SU-DHL-6 (cell line): ENCODE measurements around the gene ZNF687.

Experiments
- H2AFZ ChIP-seq: fragments of 200-600 bp; sonication (generic); 2 replicates; pipeline ENCODE4 v1.6.1; 2014; ENCODE audit warnings: low read depth, mild to moderate bottlenecking, moderate library complexity, mixed read lengths, antibody characterized with exemption, low read length; ENCODE audit not compliant: severe bottlenecking
- H3F3A ChIP-seq: fragments of 200-600 bp; shearing (Covaris generic); 2 replicates; pipeline ENCODE4 v1.6.0; 2016; ENCODE audit warnings: antibody characterized with exemption, mild to moderate bottlenecking; ENCODE audit not compliant: insufficient read depth
- H3K27ac ChIP-seq: fragments of 200-600 bp; sonication (generic); 2 replicates; pipeline ENCODE4 v1.5.1; 2016; ENCODE audit warnings: low read depth, mild to moderate bottlenecking, low read length, moderate library complexity, mixed read lengths
- H3K27me3 ChIP-seq: fragments of 200-600 bp; sonication (generic), shearing (Covaris generic); 2 replicates; pipeline ENCODE4 v1.6.0; 2014; ENCODE audit warnings: mild to moderate bottlenecking, low read length
- H3K36me3 ChIP-seq: fragments of 200-600 bp; sonication (generic); 2 replicates; pipeline ENCODE4 v1.6.1; 2014; ENCODE audit warnings: mild to moderate bottlenecking, low read length, mixed read lengths
- H3K4me2 ChIP-seq: fragments of 300-600, 200-600 bp; shearing (Covaris generic), sonication (generic); 2 replicates; pipeline ENCODE4 v1.6.0; 2014; ENCODE audit warnings: low read length, low read depth, mild to moderate bottlenecking; ENCODE audit not compliant: poor library complexity, severe bottlenecking
- H3K4me3 ChIP-seq: fragments of 200-600 bp; sonication (generic); 2 replicates; pipeline ENCODE4 v1.5.1; 2014; ENCODE audit warnings: antibody characterized with exemption, low read length, mild to moderate bottlenecking, mixed read lengths; ENCODE audit not compliant: insufficient read depth, poor library complexity, severe bottlenecking
- H3K79me2 ChIP-seq: fragments of 200-600 bp; sonication (generic); 2 replicates; pipeline ENCODE4 v1.6.1; 2014; ENCODE audit warnings: mild to moderate bottlenecking, low read length, moderate library complexity; ENCODE audit not compliant: insufficient read depth
- H3K9ac ChIP-seq: fragments of 200-600 bp; sonication (generic); 2 replicates; pipeline ENCODE4 v1.7.0; 2014; ENCODE audit warnings: mild to moderate bottlenecking, low read length
- H3K9me2 ChIP-seq: fragments of 200-600 bp; sonication (generic); replicated peaks from 2 replicates; pipeline ENCODE4 v1.6.1; 2014; ENCODE audit warnings: low read length; ENCODE audit not compliant: insufficient read depth
- H3K9me3 ChIP-seq: fragments of 200-600 bp; sonication (generic); 2 replicates; pipeline ENCODE4 v1.6.1; 2014; ENCODE audit warnings: low read length, mixed read lengths; ENCODE audit not compliant: insufficient read depth
- H4K20me1 ChIP-seq: fragments of 200-600 bp; sonication (generic); 2 replicates; pipeline ENCODE4 v1.6.1; 2014; ENCODE audit warnings: low read depth, mild to moderate bottlenecking, antibody characterized with exemption, low read length, moderate library complexity, mixed read lengths
- EZH2phosphoT487 ChIP-seq: fragments of 200-600 bp; sonication (generic), shearing (Covaris generic); conservative IDR thresholded peaks from 2 replicates; pipeline ENCODE4 v1.6.1; 2018; ENCODE audit warnings: mild to moderate bottlenecking, antibody characterized with exemption, low read length, moderate library complexity, mixed read lengths
- TF ChIP-seq, protein P1 (sequence below): fragments of 200-600 bp; sonication (generic); IDR thresholded peaks from one replicate; pipeline ENCODE4 v1.5.1; 2017; ENCODE audit warnings: antibody characterized with exemption, mild to moderate bottlenecking, low read length, moderate library complexity; ENCODE audit not compliant: insufficient read depth, poor library complexity, severe bottlenecking

Gene ZNF687

DNA sequence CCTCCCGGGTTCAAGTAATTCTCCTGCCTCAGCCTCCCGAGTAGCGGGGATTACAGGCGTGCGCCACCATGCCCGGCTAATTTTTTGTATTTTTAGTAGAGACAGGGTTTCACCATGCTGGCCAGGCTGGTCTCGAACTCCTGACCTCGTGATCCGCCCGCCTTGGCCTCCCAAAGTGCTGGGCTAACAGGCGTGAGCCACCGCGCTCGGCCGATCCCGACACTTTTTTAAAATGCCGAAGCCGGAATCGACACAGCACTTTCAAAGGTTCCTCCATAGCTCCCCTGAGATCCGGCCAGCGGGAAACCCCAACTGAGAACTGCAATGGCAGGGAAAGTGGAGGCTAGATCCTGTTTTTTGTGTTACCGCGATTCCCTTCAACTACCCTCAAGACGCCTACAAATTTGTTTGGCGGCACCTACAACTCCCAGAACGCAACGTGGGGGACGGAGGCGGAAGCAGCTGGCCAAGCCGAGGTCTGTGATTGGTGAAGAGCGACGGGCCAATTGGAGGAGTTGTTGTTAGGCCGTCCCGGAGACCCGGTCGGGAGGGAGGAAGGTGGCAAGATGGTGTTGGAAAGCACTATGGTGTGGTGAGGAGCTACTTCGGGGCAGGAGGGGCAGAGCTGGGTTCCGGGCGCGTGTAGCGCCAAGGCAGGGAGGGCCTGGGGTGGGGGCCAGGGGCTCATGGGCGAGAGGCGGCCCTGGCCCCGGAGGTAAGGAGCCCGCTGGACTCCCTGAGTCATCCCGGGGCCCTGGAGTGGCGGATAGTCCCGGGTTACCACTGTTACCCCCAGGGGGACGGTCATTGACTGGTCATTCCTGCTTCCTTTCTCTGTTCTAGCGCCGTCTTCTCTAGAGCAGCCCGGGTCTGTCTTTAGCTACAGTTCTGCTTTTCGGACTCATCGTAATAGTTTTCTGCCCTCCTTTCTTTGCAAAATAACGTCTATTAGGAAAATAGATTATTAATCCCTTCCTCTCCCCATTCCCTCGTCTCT is 27.6 kb upstream of the ZNF687 start, which contains the start of gene PSMD4:
Gene PSMD4 (plus strand): TSS at position 518 of the 997 bp plus-strand sequence. CDS start 49 bp downstream, at position 567.
- Histone ChIP-seq H3K27ac (peak within 1 kb of the TSS; percentile 11; the same call in 1 of the 2 replicates), H3K4me2 (peak within 1 kb of the TSS; percentile 74), H3K79me2 (peaks cover 45% of the 10 kb centered on the region), H3K9me2 (no peaks in the 10 kb centered on the region), H3K9me3 (no peaks in the 10 kb centered on the region), H4K20me1 (no peaks in the 10 kb centered on the region), H3F3A (peaks cover 31% of the 10 kb centered on the region; the same call in 1 of the 2 replicates), H3K9ac (peak within 1 kb of the TSS; percentile 80), H3K4me3 (peak within 1 kb of the TSS; percentile 90), H3K36me3 (no peaks in the 10 kb centered on the region), H2AFZ (peak within 1 kb of the TSS; percentile 87), H3K27me3 (no peaks in the 10 kb centered on the region)
- TF ChIP-seq, protein P1, sequence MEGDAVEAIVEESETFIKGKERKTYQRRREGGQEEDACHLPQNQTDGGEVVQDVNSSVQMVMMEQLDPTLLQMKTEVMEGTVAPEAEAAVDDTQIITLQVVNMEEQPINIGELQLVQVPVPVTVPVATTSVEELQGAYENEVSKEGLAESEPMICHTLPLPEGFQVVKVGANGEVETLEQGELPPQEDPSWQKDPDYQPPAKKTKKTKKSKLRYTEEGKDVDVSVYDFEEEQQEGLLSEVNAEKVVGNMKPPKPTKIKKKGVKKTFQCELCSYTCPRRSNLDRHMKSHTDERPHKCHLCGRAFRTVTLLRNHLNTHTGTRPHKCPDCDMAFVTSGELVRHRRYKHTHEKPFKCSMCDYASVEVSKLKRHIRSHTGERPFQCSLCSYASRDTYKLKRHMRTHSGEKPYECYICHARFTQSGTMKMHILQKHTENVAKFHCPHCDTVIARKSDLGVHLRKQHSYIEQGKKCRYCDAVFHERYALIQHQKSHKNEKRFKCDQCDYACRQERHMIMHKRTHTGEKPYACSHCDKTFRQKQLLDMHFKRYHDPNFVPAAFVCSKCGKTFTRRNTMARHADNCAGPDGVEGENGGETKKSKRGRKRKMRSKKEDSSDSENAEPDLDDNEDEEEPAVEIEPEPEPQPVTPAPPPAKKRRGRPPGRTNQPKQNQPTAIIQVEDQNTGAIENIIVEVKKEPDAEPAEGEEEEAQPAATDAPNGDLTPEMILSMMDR = no peak
- no peak for TF ChIP-seq EZH2phosphoT487

DNA sequence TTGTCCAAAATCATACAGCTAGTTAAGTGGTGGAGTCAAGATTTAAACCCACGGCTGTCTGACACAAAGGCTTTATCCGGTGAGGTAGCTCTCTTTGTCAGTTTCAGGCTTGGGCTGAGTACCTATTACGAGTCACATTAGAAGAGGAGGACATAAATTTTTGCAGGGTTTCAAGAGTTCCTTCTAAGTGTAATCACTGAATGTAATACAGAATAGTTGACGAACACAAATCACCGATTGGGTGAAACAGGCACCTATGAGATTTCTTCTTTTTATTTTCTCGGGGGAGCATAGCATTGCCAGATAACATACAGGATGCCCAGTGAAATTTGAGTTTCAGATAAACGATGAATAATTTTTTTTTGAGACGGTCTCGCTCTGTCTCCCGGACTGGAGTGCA is 26.7 kb upstream of the ZNF687 start:
- Histone ChIP-seq H2AFZ (peak overlapping the region; percentile 87), H3K36me3 (no peaks in the 10 kb centered on the region), H3F3A (peaks cover 23% of the 10 kb centered on the region; the same call in 1 of the 2 replicates), H4K20me1 (no peaks in the 10 kb centered on the region), H3K79me2 (peaks cover 54% of the 10 kb centered on the region), H3K27me3 (no peaks in the 10 kb centered on the region), H3K4me2 (peak overlapping the region; percentile 74), H3K9me2 (no peaks in the 10 kb centered on the region), H3K27ac (peak overlapping the region; percentile 11; the same call in 1 of the 2 replicates), H3K9me3 (no peaks in the 10 kb centered on the region), H3K9ac (peak overlapping the region; percentile 80), H3K4me3 (peak overlapping the region; percentile 90)
- no peak for TF ChIP-seq EZH2phosphoT487
- TF ChIP-seq, protein P1 = no peak

DNA sequence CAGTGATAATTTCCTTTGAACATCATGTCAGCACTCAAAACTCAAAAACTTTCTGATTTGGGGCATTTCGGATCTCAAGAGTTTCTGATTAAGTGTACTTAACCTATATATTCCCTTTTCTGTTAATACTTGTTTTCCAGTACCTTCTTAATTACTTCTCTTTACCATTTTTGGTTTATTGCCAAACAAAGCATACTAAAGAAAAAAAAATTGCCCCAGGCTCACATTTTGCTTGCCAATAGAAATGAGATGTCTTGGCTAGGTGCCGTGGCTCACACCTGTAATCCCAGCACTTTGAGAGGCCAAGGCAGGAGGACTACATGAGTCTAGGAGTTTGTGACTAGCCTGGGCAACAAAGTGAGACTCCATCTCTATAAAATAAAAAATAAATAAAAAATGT is 22.7 kb upstream of the ZNF687 start:
- H3K79me2 ChIP-seq = peaks cover 60% of the 10 kb centered on the region

More for the DNA sequence above, 22.7 kb upstream of the ZNF687 start:
- Histone ChIP-seq H3K36me3 (no peaks in the 10 kb centered on the region), H3F3A (no peaks in the 10 kb centered on the region), H3K27ac (no peak overlapping the region), H3K4me3 (no peak overlapping the region), H3K27me3 (no peaks in the 10 kb centered on the region), H3K9me3 (no peaks in the 10 kb centered on the region), H4K20me1 (no peaks in the 10 kb centered on the region), H3K4me2 (no peak overlapping the region), H2AFZ (no peak overlapping the region), H3K9ac (no peak overlapping the region), H3K9me2 (no peaks in the 10 kb centered on the region)
- TF ChIP-seq, protein P1 = no peak
- no peak for TF ChIP-seq EZH2phosphoT487
